ENCODE results near the gene UBE2J1.
"Not testable (repeated sequence)": the region's sequence is repeated elsewhere in the genome, so short reads cannot be mapped to it uniquely, and the experiment has no call there.

The UBE2J1 gene

GRCh38 chr6:89314692-89315091, 37.8 kb downstream of the UBE2J1 start:
- Mint-ChIP-seq H3K4me1 (no peaks in the 10 kb centered on the region), H3K4me3 (no peak overlapping the region), H3K27ac (no peak overlapping the region), H3K27me3 (no peaks in the 10 kb centered on the region), H3K9me3 (peaks cover 0 to under 1% of the 10 kb centered on the region in 2 donors)
- ATAC-seq (no peak), DNase-seq (no peak)

- DNase-seq, result no peak
- no peak overlapping the region for H3K4me3 Mint-ChIP-seq
- H3K27ac Mint-ChIP-seq, result peak overlapping the region in 1 of 2 donors; percentile 75
- no peak for ATAC-seq
- H3K4me1 Mint-ChIP-seq, result no peaks in the 10 kb centered on the region
- no peaks in the 10 kb centered on the region for H3K9me3 Mint-ChIP-seq
- H3K27me3 Mint-ChIP-seq, result no peaks in the 10 kb centered on the region
These were observed 39.5 kb downstream of the UBE2J1 start for GRCh38 chr6:89313006-89313405.

GRCh38 chr6:89311853-89312531, 40.5 kb downstream of the UBE2J1 start:
- H3K27me3 Mint-ChIP-seq, result no peaks in the 10 kb centered on the region
- no peak overlapping the region for H3K4me3 Mint-ChIP-seq
- ATAC-seq (no peak), DNase-seq (no peak)
- H3K4me1 Mint-ChIP-seq, result no peaks in the 10 kb centered on the region
- no peak overlapping the region for H3K27ac Mint-ChIP-seq
- no peaks in the 10 kb centered on the region for H3K9me3 Mint-ChIP-seq

- H3K27me3 Mint-ChIP-seq, result no peaks in the 10 kb centered on the region
These were observed 41.0 kb downstream of the UBE2J1 start for GRCh38 chr6:89311530-89311852.

GRCh38 chr6:89310929-89311328, 41.6 kb downstream of the UBE2J1 start:
- H3K27ac Mint-ChIP-seq, result no peak overlapping the region
- no peak for ATAC-seq
- no peaks in the 10 kb centered on the region for H3K4me1 Mint-ChIP-seq

More at GRCh38 chr6:89311530-89311852, 41.0 kb downstream of the UBE2J1 start:
- H3K27ac Mint-ChIP-seq, result no peak overlapping the region
- H3K9me3 Mint-ChIP-seq, result no peaks in the 10 kb centered on the region
- ATAC-seq (no peak), DNase-seq (no peak)
- no peak overlapping the region for H3K4me3 Mint-ChIP-seq
- H3K4me1 Mint-ChIP-seq, result no peaks in the 10 kb centered on the region

GRCh38 chr6:89308525-89309395, 43.8 kb downstream of the UBE2J1 start:
- H3K9me3 Mint-ChIP-seq, result no peaks in the 10 kb centered on the region
- ATAC-seq (no peak), DNase-seq (no peak)
- no peak overlapping the region for H3K4me3 Mint-ChIP-seq
- peak overlapping the region in 1 of 2 donors; percentile 5 for H3K27ac Mint-ChIP-seq
- no peaks in the 10 kb centered on the region for H3K27me3 Mint-ChIP-seq
- no peaks in the 10 kb centered on the region for H3K4me1 Mint-ChIP-seq

More at GRCh38 chr6:89310929-89311328, 41.6 kb downstream of the UBE2J1 start:
- Mint-ChIP-seq H3K27me3 (no peaks in the 10 kb centered on the region), H3K9me3 (no peaks in the 10 kb centered on the region), H3K4me3 (no peak overlapping the region)
- DNase-seq, result no peak

- not testable (repeated sequence) for DNase-seq, H3K4me1 Mint-ChIP-seq, ATAC-seq, H3K27me3 Mint-ChIP-seq, H3K4me3 Mint-ChIP-seq, H3K9me3 Mint-ChIP-seq, H3K27ac Mint-ChIP-seq
These were observed 48.0 kb downstream of the UBE2J1 start for GRCh38 chr6:89304517-89304916.

GRCh38 chr6:89302936-89303335, 49.6 kb downstream of the UBE2J1 start:
- H3K27me3 Mint-ChIP-seq, result no peaks in the 10 kb centered on the region
- no peak overlapping the region for H3K4me3 Mint-ChIP-seq
- DNase-seq (no peak), ATAC-seq (no peak)
- H3K9me3 Mint-ChIP-seq, result no peaks in the 10 kb centered on the region
- peaks cover 16% of the 10 kb centered on the region for H3K4me1 Mint-ChIP-seq
- H3K27ac Mint-ChIP-seq, result peak overlapping the region in 1 of 2 donors; percentile 79

- ATAC-seq, result no peak
- peaks cover 22% of the 10 kb centered on the region for H3K4me1 Mint-ChIP-seq
- DNase-seq, result no peak
- H3K9me3 Mint-ChIP-seq, result no peaks in the 10 kb centered on the region
- no peak overlapping the region for H3K4me3 Mint-ChIP-seq
- no peak overlapping the region for H3K27ac Mint-ChIP-seq
- H3K27me3 Mint-ChIP-seq, result no peaks in the 10 kb centered on the region
These were observed 50.2 kb downstream of the UBE2J1 start for GRCh38 chr6:89302195-89302770.

- Mint-ChIP-seq H3K9me3 (no peaks in the 10 kb centered on the region), H3K4me1 (peaks cover 22% of the 10 kb centered on the region), H3K27ac (no peak overlapping the region), H3K4me3 (no peak overlapping the region), H3K27me3 (no peaks in the 10 kb centered on the region)
- no peak for DNase-seq
- ATAC-seq, result no peak
These were observed 50.8 kb downstream of the UBE2J1 start for GRCh38 chr6:89301586-89302194.

GRCh38 chr6:89299466-89299850, 53.1 kb downstream of the UBE2J1 start:
- ATAC-seq (no peak), DNase-seq (no peak)
- Mint-ChIP-seq H3K4me3 (no peak overlapping the region), H3K9me3 (no peaks in the 10 kb centered on the region), H3K27me3 (no peaks in the 10 kb centered on the region), H3K4me1 (peaks cover 22% of the 10 kb centered on the region), H3K27ac (peak overlapping the region; percentile 81 to 97)

- Mint-ChIP-seq H3K27me3 (no peaks in the 10 kb centered on the region), H3K9me3 (no peaks in the 10 kb centered on the region), H3K4me1 (peaks cover 22% of the 10 kb centered on the region), H3K27ac (peak overlapping the region; percentile 34 to 97), H3K4me3 (peak overlapping the region in 1 of 2 donors; percentile 31)
- ATAC-seq (peak; percentile 72), DNase-seq (peak in 1 of 2 donors; percentile 41)
These were observed 53.6 kb downstream of the UBE2J1 start for GRCh38 chr6:89298680-89299465.

- DNase-seq, result peak; percentile 27 to 70
- Mint-ChIP-seq H3K4me1 (peaks cover 22% of the 10 kb centered on the region), H3K27ac (peak overlapping the region in 1 of 2 donors; percentile 97), H3K27me3 (no peaks in the 10 kb centered on the region), H3K4me3 (peak overlapping the region; percentile 31 to 72), H3K9me3 (no peaks in the 10 kb centered on the region)
- peak; percentile 84 for ATAC-seq
These were observed 54.7 kb downstream of the UBE2J1 start for GRCh38 chr6:89297695-89298351.

GRCh38 chr6:89295981-89296380, 56.5 kb downstream of the UBE2J1 start:
- H3K27ac Mint-ChIP-seq, result peak overlapping the region in 1 of 2 donors; percentile 16
- DNase-seq, result no peak
- H3K4me3 Mint-ChIP-seq, result no peak overlapping the region
- H3K4me1 Mint-ChIP-seq, result peaks cover 22% of the 10 kb centered on the region
- no peaks in the 10 kb centered on the region for H3K9me3 Mint-ChIP-seq
- ATAC-seq, result no peak
- H3K27me3 Mint-ChIP-seq, result no peaks in the 10 kb centered on the region
